Natural killer cell (primary cell): ENCODE results near the gene VOPP1. TPM values are rescaled to one million over a fixed set of nuclear protein-coding genes. Genes with fewer than 3 reads are reported as not detected.
A peak's percentile ranks its signal among the peaks of the same experiment; 100 is the strongest.

Experiments
- ATAC-seq, 3 donors: fragments of 150-1000 bp in 2 of 3; fragments of 200-7000 bp in 1 of 3; cut with Tn5 transposase; 1 replicate in 1 of 3; 2 replicates in 2 of 3; pipeline ENCODE4 v1.10.0; 2021; ENCODE audit warnings: mild to moderate bottlenecking in 2 of 3, moderate library complexity in 2 of 3
- DNase-seq, 2 donors: peaks; one replicate each; pipeline versions ENCODE4 v3.0.0 to v3.0.0-alpha.2; 2013 to 2021; ENCODE audit warnings: mixed read lengths in 1 of 2
- H3K27ac ChIP-seq: one replicate; pipeline ENCODE4 v1.5.1; 2013; ENCODE audit warnings: mild to moderate bottlenecking, low read length
- H3K27me3 ChIP-seq: one replicate; pipeline ENCODE4 v1.6.1; 2013; ENCODE audit warnings: low read length; ENCODE audit not compliant: control insufficient read depth, insufficient read depth
- H3K36me3 ChIP-seq: one replicate; pipeline ENCODE4 v1.6.1; 2013; ENCODE audit warnings: low read length; ENCODE audit not compliant: control insufficient read depth, insufficient read depth
- H3K4me1 ChIP-seq: one replicate; pipeline ENCODE4 v1.6.1; 2013; ENCODE audit warnings: low read length; ENCODE audit not compliant: control insufficient read depth, insufficient read depth
- H3K4me3 ChIP-seq: one replicate; pipeline ENCODE4 v1.5.1; 2013; ENCODE audit warnings: low read length
- H3K9me3 ChIP-seq: one replicate; pipeline ENCODE4 v1.6.1; 2013; ENCODE audit warnings: low read length; ENCODE audit not compliant: control insufficient read depth, insufficient read depth
- H3K27ac Mint-ChIP-seq, 2 donors: one replicate each; pipeline ENCODE4 v1.8.0; 2022; ENCODE audit warnings: mild to moderate bottlenecking in 2 of 2, mixed read lengths in 2 of 2, moderate library complexity in 1 of 2
- H3K27me3 Mint-ChIP-seq, 2 donors: one replicate each; pipeline ENCODE4 v1.8.0; 2022; ENCODE audit warnings: low read depth in 2 of 2, mixed read lengths in 2 of 2
- H3K36me3 Mint-ChIP-seq: one replicate; pipeline ENCODE4 v1.8.0; 2022; ENCODE audit warnings: mixed read lengths
- H3K4me1 Mint-ChIP-seq, 2 donors: one replicate each; pipeline ENCODE4 v1.8.0; 2022; ENCODE audit warnings: mixed read lengths in 2 of 2
- H3K4me3 Mint-ChIP-seq: one replicate; pipeline ENCODE4 v1.8.0; 2022; ENCODE audit warnings: mild to moderate bottlenecking, moderate library complexity, mixed read lengths
- H3K9me3 Mint-ChIP-seq, 2 donors: one replicate each; pipeline ENCODE4 v1.8.0; 2022; ENCODE audit warnings: mixed read lengths in 2 of 2
- WGBS: methylation state at CpG from one replicate; pipeline ENCODE4 v1.1.7; 2013; ENCODE audit warnings: missing lambda C conversion rate; ENCODE audit not compliant: insufficient coverage; 5-methylcytosine and 5-hydroxymethylcytosine counted together
- intact Hi-C: fragments of 100-400 bp; cut with micrococcal nuclease; formaldehyde crosslinking; loops from one replicate; pipeline ENCODE4 v1.14.2; 2022
- total RNA-seq, 4 donors: library from RNA; stranded (reverse); fragments of 120-200 nt in 1 of 4; gene quantifications; one replicate each; pipeline versions ENCODE4 v1.2.3 to v1.2.4, GENCODE V29; 2013 to 2022
- TF ChIP-seq, protein P1 (sequence below): fragments of 200-600 bp; IDR thresholded peaks from one replicate; pipeline ENCODE4 v1.8.0; 2022; ENCODE audit warnings: antibody characterized with exemption

VOPP1 gene
- total RNA-seq, 3 donors from 2014 or later (not counting 1 experiment from before 2014, with no cell fraction given): 79.3 to 115 (median 110) TPM

- Mint-ChIP-seq H3K4me1 (peaks cover 59 to 75% of the 10 kb centered on the region in 2 donors), H3K4me3 (no peak overlapping the region), H3K27ac (peak overlapping the region; percentile 9 to 72), H3K27me3 (no peaks in the 10 kb centered on the region), H3K36me3 (no peaks in the 10 kb centered on the region), H3K9me3 (no peaks in the 10 kb centered on the region)
- H3K9me3 ChIP-seq: no peaks in the 10 kb centered on the region
- H3K4me1 ChIP-seq: peaks cover 17% of the 10 kb centered on the region
- intact Hi-C loops: no loop called here
- WGBS: 91% methylated on average over 21 of the region's 21 CpGs
- H3K27me3 ChIP-seq: no peaks in the 10 kb centered on the region
- no peak overlapping the region for H3K4me3 ChIP-seq
- H3K36me3 ChIP-seq: peaks cover 5% of the 10 kb centered on the region
- H3K27ac ChIP-seq: no peak overlapping the region
- DNase-seq (no peak), ATAC-seq (no peak)
- TF ChIP-seq, protein P1, sequence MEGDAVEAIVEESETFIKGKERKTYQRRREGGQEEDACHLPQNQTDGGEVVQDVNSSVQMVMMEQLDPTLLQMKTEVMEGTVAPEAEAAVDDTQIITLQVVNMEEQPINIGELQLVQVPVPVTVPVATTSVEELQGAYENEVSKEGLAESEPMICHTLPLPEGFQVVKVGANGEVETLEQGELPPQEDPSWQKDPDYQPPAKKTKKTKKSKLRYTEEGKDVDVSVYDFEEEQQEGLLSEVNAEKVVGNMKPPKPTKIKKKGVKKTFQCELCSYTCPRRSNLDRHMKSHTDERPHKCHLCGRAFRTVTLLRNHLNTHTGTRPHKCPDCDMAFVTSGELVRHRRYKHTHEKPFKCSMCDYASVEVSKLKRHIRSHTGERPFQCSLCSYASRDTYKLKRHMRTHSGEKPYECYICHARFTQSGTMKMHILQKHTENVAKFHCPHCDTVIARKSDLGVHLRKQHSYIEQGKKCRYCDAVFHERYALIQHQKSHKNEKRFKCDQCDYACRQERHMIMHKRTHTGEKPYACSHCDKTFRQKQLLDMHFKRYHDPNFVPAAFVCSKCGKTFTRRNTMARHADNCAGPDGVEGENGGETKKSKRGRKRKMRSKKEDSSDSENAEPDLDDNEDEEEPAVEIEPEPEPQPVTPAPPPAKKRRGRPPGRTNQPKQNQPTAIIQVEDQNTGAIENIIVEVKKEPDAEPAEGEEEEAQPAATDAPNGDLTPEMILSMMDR: no peak
Observed at GRCh38 chr7:55524558-55525310, 47.6 kb downstream of the VOPP1 start.

DNA sequence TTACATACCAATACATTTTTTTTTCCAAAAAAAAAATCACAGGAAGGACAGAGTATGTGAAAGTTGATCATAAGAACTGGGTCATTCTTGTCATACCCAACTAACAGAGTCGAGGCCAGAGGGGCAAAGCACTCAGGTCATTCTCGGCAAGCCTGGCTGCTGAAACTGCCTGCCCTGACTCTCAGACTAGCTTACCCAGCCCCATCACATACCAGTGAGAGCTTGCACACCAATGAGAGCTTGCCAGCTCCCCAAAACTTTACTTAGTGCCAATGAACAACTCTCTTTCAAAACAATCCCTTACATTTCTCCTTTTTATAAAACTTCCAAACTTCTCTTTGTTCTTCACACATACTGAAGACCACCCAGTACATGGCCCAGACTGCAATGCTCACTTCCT, 48.9 kb downstream of the VOPP1 start:
- TF ChIP-seq, protein P1: no peak
- no peak overlapping the region for H3K27ac ChIP-seq
- peaks cover 17% of the 10 kb centered on the region for H3K4me1 ChIP-seq
- H3K9me3 Mint-ChIP-seq: no peaks in the 10 kb centered on the region
- peak overlapping the region; percentile 9 to 72 for H3K27ac Mint-ChIP-seq
- peaks cover 14% of the 10 kb centered on the region for H3K36me3 ChIP-seq
- H3K4me3 Mint-ChIP-seq: no peak overlapping the region
- 65% methylated on average over 2 of the region's 2 CpGs for WGBS
- H3K36me3 Mint-ChIP-seq: peaks cover 3% of the 10 kb centered on the region
- DNase-seq (no peak), ATAC-seq (no peak)
- intact Hi-C loops: no loop called here
- H3K27me3 Mint-ChIP-seq: no peaks in the 10 kb centered on the region
- no peak overlapping the region for H3K4me3 ChIP-seq
- H3K9me3 ChIP-seq: no peaks in the 10 kb centered on the region
- no peaks in the 10 kb centered on the region for H3K27me3 ChIP-seq
- peaks cover 56 to 75% of the 10 kb centered on the region in 2 donors for H3K4me1 Mint-ChIP-seq

GRCh38 chr7:55521917-55522902, 50.1 kb downstream of the VOPP1 start:
- WGBS: 93% methylated on average over 18 of the region's 18 CpGs
- no peak overlapping the region for H3K27ac ChIP-seq
- intact Hi-C loops: no loop called here
- peaks cover 20% of the 10 kb centered on the region for H3K4me1 ChIP-seq
- H3K9me3 ChIP-seq: no peaks in the 10 kb centered on the region
- H3K36me3 ChIP-seq: peaks cover 26% of the 10 kb centered on the region
- H3K4me3 ChIP-seq: no peak overlapping the region
- peaks cover 11% of the 10 kb centered on the region for H3K36me3 Mint-ChIP-seq
- H3K4me1 Mint-ChIP-seq: peaks cover 63 to 78% of the 10 kb centered on the region in 2 donors
- no peaks in the 10 kb centered on the region for H3K27me3 Mint-ChIP-seq
- no peak overlapping the region for H3K4me3 Mint-ChIP-seq
- TF ChIP-seq, protein P1: no peak
- no peaks in the 10 kb centered on the region for H3K9me3 Mint-ChIP-seq
- ATAC-seq (no peak), DNase-seq (no peak)
- H3K27me3 ChIP-seq: no peaks in the 10 kb centered on the region
- peak overlapping the region; percentile 9 to 56 for H3K27ac Mint-ChIP-seq
